Measurements from ENCODE around the gene CRIP1.

GRCh38 chr14:105476831-105477659, 9.6 kb upstream of the CRIP1 start:
- TF ChIP-seq CTCF (IDR thresholded peaks at IDR 0.05) (no peak), POLR2A (IDR thresholded peaks at IDR 0.05) (no peak)

All from esophagus squamous epithelium (tissue), 4 donors.